ENCODE data around the gene RBM22.

Gene RBM22

GRCh38 chr5:150651924-150652671 is 48.8 kb downstream of the RBM22 start:
- no peak for DNase-seq (ENCODE audit: low spot score)

GRCh38 chr5:150651382-150651781 is 49.5 kb downstream of the RBM22 start:
- DNase-seq (ENCODE audit: low spot score), result no peak

- DNase-seq (ENCODE audit: low spot score), result no peak
Observed at GRCh38 chr5:150650021-150651006, 50.5 kb downstream of the RBM22 start.

GRCh38 chr5:150649108-150650020 is 51.5 kb downstream of the RBM22 start:
- no peak for DNase-seq (ENCODE audit: low spot score)

- DNase-seq (ENCODE audit: low spot score), result no peak
Observed at GRCh38 chr5:150648294-150649107, 52.4 kb downstream of the RBM22 start.

- no peak for DNase-seq (ENCODE audit: low spot score)
Observed at GRCh38 chr5:150647275-150648251, 53.3 kb downstream of the RBM22 start.

- peak; percentile 80 for DNase-seq (ENCODE audit: low spot score)
Observed at GRCh38 chr5:150645070-150645700, 55.7 kb downstream of the RBM22 start.

GRCh38 chr5:150644514-150644913 is 56.3 kb downstream of the RBM22 start:
- no peak for DNase-seq (ENCODE audit: low spot score)

- no peak for DNase-seq (ENCODE audit: low spot score)
Observed at GRCh38 chr5:150644058-150644457, 56.8 kb downstream of the RBM22 start.

GRCh38 chr5:150642991-150643710 is 57.7 kb downstream of the RBM22 start:
- no peak for DNase-seq (ENCODE audit: low spot score)

- DNase-seq (ENCODE audit: low spot score), result peak; percentile 89
Observed at GRCh38 chr5:150642567-150642927, 58.3 kb downstream of the RBM22 start.

GRCh38 chr5:150641824-150642566 is 58.9 kb downstream of the RBM22 start:
- no peak for DNase-seq (ENCODE audit: low spot score)

- no peak for DNase-seq (ENCODE audit: low spot score)
Observed at GRCh38 chr5:150641006-150641570, 59.8 kb downstream of the RBM22 start.
